HCT116 (cell line): ENCODE measurements around the gene TGM2. TPM values are rescaled to one million over a fixed set of nuclear protein-coding genes. Genes with fewer than 3 reads are reported as not detected.

Source experiments
- ATAC-seq: fragments of 200-7000 bp; cut with Tn5 transposase; 2 replicates; pipeline ENCODE4 v1.9.1; 2020; ENCODE audit warnings: mild to moderate bottlenecking, moderate library complexity
- BruUV-seq: library from RNA; stranded (reverse); fragments of 400-500 nt; replicated peaks from 2 replicates; lab custom pipeline; 2021; lab: Mats Ljungman, UMichigan
- CTCF ChIA-PET: fragments of 300-600 bp; sonication (Branson Sonifier 250); formaldehyde crosslinking; loops from one replicate; lab custom pipeline; 2021; ENCODE audit warnings: antibody characterized with exemption; lab: Charles Lee
- POLR2A ChIA-PET: fragments of 300-600, 350-600 bp; sonication (Branson Sonifier 250); formaldehyde crosslinking; loops from one replicate; lab custom pipeline; 2021; ENCODE audit warnings: antibody characterized with exemption; lab: Charles Lee
- RAD21 ChIA-PET, 2 experiments: fragments of 300-600 bp; sonication (Branson Sonifier 250); formaldehyde crosslinking; loops; one replicate each; lab custom pipeline; 2023; ENCODE audit warnings: low total read pairs in 2 of 2; ENCODE audit not compliant: uncharacterized antibody in 2 of 2, unreplicated experiment in 2 of 2, low non-redundant PET in 1 of 2; lab: Charles Lee
- DNase-seq: peaks from one replicate; pipeline ENCODE4 v3.0.0-alpha.2; 2010; ENCODE audit warnings: low read depth, low spot score
- H2AFZ ChIP-seq: fragments of 200-600 bp; shearing (Covaris generic), sonication (generic); 2 replicates; pipeline ENCODE4 v1.6.1; 2017; ENCODE audit warnings: low read depth, mixed run types, mixed read lengths, antibody characterized with exemption, low read length; ENCODE audit not compliant: poor library complexity, severe bottlenecking
- H3K27ac ChIP-seq: 2 replicates; pipeline ENCODE4 v1.5.1; 2012; ENCODE audit warnings: low read depth, low read length
- H3K27me3 ChIP-seq: fragments of 200-600 bp; sonication (generic); 2 replicates; pipeline ENCODE4 v1.6.1; 2016; ENCODE audit warnings: mixed run types, low read length, mixed read lengths; ENCODE audit not compliant: insufficient read depth
- H3K36me3 ChIP-seq, 2 experiments: fragments of 200-500 bp in 1 of 2; fragments of 200-600 bp in 1 of 2; sonication (Bioruptor generic) in 1 of 2; sonication (generic) in 1 of 2; 2 replicates each; pipeline versions ENCODE4 v1.5.1 to v1.6.1; 2014 to 2016; ENCODE audit warnings: low read length in 2 of 2, inconsistent platforms in 1 of 2, mixed read lengths in 1 of 2, mixed run types in 1 of 2; ENCODE audit not compliant: insufficient read depth in 2 of 2, control insufficient read depth in 1 of 2
- H3K4me1 ChIP-seq, 2 experiments: fragments of 200-600 bp in 1 of 2; sonication (generic) in 1 of 2; 2 replicates each; pipeline versions ENCODE4 v1.5.1 to v1.6.1; 2012 to 2017; ENCODE audit warnings: low read length in 2 of 2, inconsistent platforms in 1 of 2, mild to moderate bottlenecking in 1 of 2, mixed read lengths in 1 of 2, mixed run types in 1 of 2, moderate library complexity in 1 of 2; ENCODE audit not compliant: insufficient read depth in 2 of 2, control insufficient read depth in 1 of 2
- H3K4me2 ChIP-seq: fragments of 200-600 bp; sonication (generic); 2 replicates; pipeline ENCODE4 v1.6.1; 2017; ENCODE audit warnings: mixed run types, low read length, mixed read lengths
- H3K4me3 ChIP-seq, 2 experiments: fragments of 200-600 bp in 1 of 2; sonication (generic) in 1 of 2; replicated peaks in 1 of 2; 2 replicates each; pipeline ENCODE4 v1.5.1; 2011 to 2016; ENCODE audit warnings: low read length in 2 of 2, control low read depth in 1 of 2, low read depth in 1 of 2, mild to moderate bottlenecking in 1 of 2, mixed read lengths in 1 of 2, mixed run types in 1 of 2
- H3K79me2 ChIP-seq: fragments of 200-600 bp; sonication (generic); 2 replicates; pipeline ENCODE4 v1.6.1; 2017; ENCODE audit warnings: mild to moderate bottlenecking, mixed run types, low read length, moderate library complexity, mixed read lengths; ENCODE audit not compliant: insufficient read depth
- H3K9ac ChIP-seq: fragments of 200-600 bp; sonication (generic); 2 replicates; pipeline ENCODE4 v1.6.1; 2016; ENCODE audit warnings: low read length, mixed read lengths
- H3K9me2 ChIP-seq: fragments of 200-600 bp; sonication (generic), shearing (Covaris generic); 2 replicates; pipeline ENCODE4 v1.6.1; 2017; ENCODE audit warnings: mixed run types, mild to moderate bottlenecking, moderate library complexity; ENCODE audit not compliant: insufficient read depth
- H3K9me3 ChIP-seq, 2 experiments: fragments of 200-500 bp in 1 of 2; fragments of 200-600 bp in 1 of 2; sonication (Bioruptor generic) in 1 of 2; sonication (generic) in 1 of 2; 2 replicates each; pipeline ENCODE4 v1.6.1; 2014 to 2017; ENCODE audit warnings: low read length in 2 of 2, mixed read lengths in 2 of 2, inconsistent platforms in 1 of 2, low read depth in 1 of 2, mild to moderate bottlenecking in 1 of 2, mixed run types in 1 of 2, moderate library complexity in 1 of 2; ENCODE audit not compliant: control insufficient read depth in 1 of 2, insufficient read depth in 1 of 2
- H4K20me1 ChIP-seq: fragments of 200-600 bp; sonication (generic), shearing (Covaris generic); 2 replicates; pipeline ENCODE4 v1.6.1; 2017; ENCODE audit warnings: mixed run types, mild to moderate bottlenecking, moderate library complexity; ENCODE audit not compliant: insufficient read depth
- EZH2 ChIP-seq: fragments of 200-600 bp; sonication (generic); IDR thresholded peaks from 2 replicates; pipeline ENCODE4 v1.6.1; 2017; ENCODE audit warnings: antibody characterized with exemption, mixed run types
- FOSL1 ChIP-seq: IDR thresholded peaks from 2 replicates; pipeline ENCODE4 v1.6.1; 2012; ENCODE audit warnings: low read depth
- JUND ChIP-seq: IDR thresholded peaks from 2 replicates; pipeline ENCODE4 v1.6.1; 2012
- SP1 ChIP-seq: IDR thresholded peaks from 2 replicates; pipeline ENCODE4 v1.6.1; 2012; ENCODE audit warnings: low read depth
- SRF ChIP-seq: IDR thresholded peaks from 2 replicates; pipeline ENCODE4 v1.6.1; 2012; ENCODE audit warnings: low read depth
- ZFX ChIP-seq: fragments of 450-650 bp; IDR thresholded peaks from 2 replicates; pipeline ENCODE4 v1.6.1; 2017
- intact Hi-C: fragments of 100-400 bp; cut with micrococcal nuclease; formaldehyde crosslinking; loops from 2 replicates; pipeline ENCODE4 v1.10.0; 2022
- total RNA-seq: library from RNA; stranded (reverse); gene quantifications from one replicate; pipeline ENCODE4 v1.2.1, GENCODE V29; 2021; ENCODE audit not compliant: unreplicated experiment
- TF ChIP-seq, protein P1 (sequence below): IDR thresholded peaks from 2 replicates; pipeline ENCODE4 v1.6.1; 2011; ENCODE audit warnings: mild to moderate bottlenecking, low read length, moderate library complexity; ENCODE audit not compliant: insufficient replicate concordance; ENCODE audit errors: extremely low read depth
- TF ChIP-seq, protein P2 (sequence below), 3 experiments: fragments of 200-600 bp in 1 of 3; sonication (generic) in 1 of 3; IDR thresholded peaks in 2 of 3; conservative IDR thresholded peaks in 1 of 3; 2 replicates each; pipeline ENCODE4 v1.5.1; 2012 to 2017; ENCODE audit warnings: low read depth in 2 of 3, low read length in 2 of 3, antibody characterized with exemption in 1 of 3, borderline replicate concordance in 1 of 3, control low read depth in 1 of 3, mild to moderate bottlenecking in 1 of 3, mixed read lengths in 1 of 3, mixed run types in 1 of 3, moderate library complexity in 1 of 3; ENCODE audit not compliant: insufficient read depth in 1 of 3

TGM2 gene
- total RNA-seq, 1 experiment from 2014 or later: 6.1 TPM

DNA sequence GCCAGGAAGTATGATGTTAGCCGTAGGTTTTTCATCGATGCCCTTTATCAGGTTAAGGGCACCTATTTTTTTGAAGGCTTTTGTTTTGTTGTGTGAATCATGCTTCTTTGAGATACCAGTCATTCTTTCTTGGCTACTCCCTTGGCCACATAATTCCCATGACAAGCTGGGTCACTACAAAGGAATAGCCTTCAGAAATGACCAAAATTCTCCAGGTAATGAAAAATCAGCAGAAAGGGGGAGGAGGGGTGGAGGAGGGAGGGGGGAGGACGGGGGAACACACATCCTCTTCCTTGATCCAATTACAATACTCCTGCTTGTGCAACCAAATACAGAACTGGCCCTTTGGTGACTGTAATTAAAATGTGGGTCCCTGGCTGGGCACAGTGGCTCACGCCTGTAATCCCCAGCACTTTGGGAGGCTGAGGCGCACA is 21.7 kb upstream of the TGM2 start:
- ChIA-PET POLR2A (no interaction called here), CTCF (no interaction called here), RAD21 (interaction anchor here in 1 of 2 experiments (0.6 kb wide), 1 partner anchor 129 kb away, joined by 5 read pairs; no protein-coding TSS in a partner anchor)
- Histone ChIP-seq H3K27ac (no peak overlapping the region), H3K4me3 (peak overlapping the region in 1 of 2 experiments; percentile 5; a peak in 1 of 4 replicates), H4K20me1 (no peaks in the 10 kb centered on the region), H3K9ac (no peak overlapping the region), H3K9me2 (no peaks in the 10 kb centered on the region), H3K4me1 (peaks cover 10 to 45% of the 10 kb centered on the region in 2 experiments), H3K36me3 (no peaks in the 10 kb centered on the region), H3K79me2 (no peaks in the 10 kb centered on the region), H3K9me3 (no peaks in the 10 kb centered on the region), H3K4me2 (peak overlapping the region; percentile 55), H3K27me3 (no peaks in the 10 kb centered on the region), H2AFZ (peak overlapping the region; percentile 24)
- DNase-seq: peak; percentile 59
- intact Hi-C loops: no loop called here
- BruUV-seq: no TSS peak
- ATAC-seq: peak; percentile 78
- TF ChIP-seq JUND (peak; percentile 45; the same call in 1 of the 2 replicates), ZFX (no peak), FOSL1 (peak; percentile 49; the same call in 1 of the 2 replicates), SP1 (peak; percentile 38; the same call in 1 of the 2 replicates), SRF (no peak), EZH2 (no peak)
- TF ChIP-seq, protein P1, sequence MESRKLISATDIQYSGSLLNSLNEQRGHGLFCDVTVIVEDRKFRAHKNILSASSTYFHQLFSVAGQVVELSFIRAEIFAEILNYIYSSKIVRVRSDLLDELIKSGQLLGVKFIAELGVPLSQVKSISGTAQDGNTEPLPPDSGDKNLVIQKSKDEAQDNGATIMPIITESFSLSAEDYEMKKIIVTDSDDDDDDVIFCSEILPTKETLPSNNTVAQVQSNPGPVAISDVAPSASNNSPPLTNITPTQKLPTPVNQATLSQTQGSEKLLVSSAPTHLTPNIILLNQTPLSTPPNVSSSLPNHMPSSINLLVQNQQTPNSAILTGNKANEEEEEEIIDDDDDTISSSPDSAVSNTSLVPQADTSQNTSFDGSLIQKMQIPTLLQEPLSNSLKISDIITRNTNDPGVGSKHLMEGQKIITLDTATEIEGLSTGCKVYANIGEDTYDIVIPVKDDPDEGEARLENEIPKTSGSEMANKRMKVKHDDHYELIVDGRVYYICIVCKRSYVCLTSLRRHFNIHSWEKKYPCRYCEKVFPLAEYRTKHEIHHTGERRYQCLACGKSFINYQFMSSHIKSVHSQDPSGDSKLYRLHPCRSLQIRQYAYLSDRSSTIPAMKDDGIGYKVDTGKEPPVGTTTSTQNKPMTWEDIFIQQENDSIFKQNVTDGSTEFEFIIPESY: no peak
- TF ChIP-seq, protein P2, sequence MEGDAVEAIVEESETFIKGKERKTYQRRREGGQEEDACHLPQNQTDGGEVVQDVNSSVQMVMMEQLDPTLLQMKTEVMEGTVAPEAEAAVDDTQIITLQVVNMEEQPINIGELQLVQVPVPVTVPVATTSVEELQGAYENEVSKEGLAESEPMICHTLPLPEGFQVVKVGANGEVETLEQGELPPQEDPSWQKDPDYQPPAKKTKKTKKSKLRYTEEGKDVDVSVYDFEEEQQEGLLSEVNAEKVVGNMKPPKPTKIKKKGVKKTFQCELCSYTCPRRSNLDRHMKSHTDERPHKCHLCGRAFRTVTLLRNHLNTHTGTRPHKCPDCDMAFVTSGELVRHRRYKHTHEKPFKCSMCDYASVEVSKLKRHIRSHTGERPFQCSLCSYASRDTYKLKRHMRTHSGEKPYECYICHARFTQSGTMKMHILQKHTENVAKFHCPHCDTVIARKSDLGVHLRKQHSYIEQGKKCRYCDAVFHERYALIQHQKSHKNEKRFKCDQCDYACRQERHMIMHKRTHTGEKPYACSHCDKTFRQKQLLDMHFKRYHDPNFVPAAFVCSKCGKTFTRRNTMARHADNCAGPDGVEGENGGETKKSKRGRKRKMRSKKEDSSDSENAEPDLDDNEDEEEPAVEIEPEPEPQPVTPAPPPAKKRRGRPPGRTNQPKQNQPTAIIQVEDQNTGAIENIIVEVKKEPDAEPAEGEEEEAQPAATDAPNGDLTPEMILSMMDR (IDR thresholded peaks at IDR 0.05 in 2 of 3, conservative IDR thresholded peaks at IDR 0.05 in 1 of 3; ENCODE audit: borderline replicate concordance in 1 of 3, insufficient read depth in 1 of 3, low read depth in 2 of 3, low read length in 2 of 3): no peak
